GM19372 (cell line): ENCODE results near the gene SPRED2.

Experiments
- ATAC-seq: cut with Tn5 transposase; IDR thresholded peaks from one replicate; pipeline ENCODE4 v1.9.1; 2021; ENCODE audit warnings: mild to moderate bottlenecking, low read depth, moderate library complexity; ENCODE audit not compliant: unreplicated experiment

Gene SPRED2

GRCh38 chr2:65261676-65262075 lies 170.7 kb downstream of the SPRED2 start:
- ATAC-seq: no peak
